Neutrophil (primary cell): Measurements from ENCODE around the gene FRMPD4.

Experiments used
- H3K27ac ChIP-seq: fragments of 200-600 bp; sonication (generic); 2 replicates; pipeline ENCODE4 v1.5.1; 2016; ENCODE audit warnings: mild to moderate bottlenecking, moderate library complexity
- H3K27me3 ChIP-seq: fragments of 200-600 bp; sonication (generic); 2 replicates; pipeline ENCODE4 v1.6.0; 2016; ENCODE audit warnings: mild to moderate bottlenecking
- H3K36me3 ChIP-seq: fragments of 200-600 bp; sonication (generic); 2 replicates; pipeline ENCODE4 v1.5.1; 2017
- H3K4me1 ChIP-seq, 2 experiments: fragments of 200-600 bp in 1 of 2; sonication (generic) in 1 of 2; 1 replicate in 1 of 2; 2 replicates in 1 of 2; pipeline versions ENCODE4 v1.5.1 to v1.6.1; 2013 to 2016; ENCODE audit warnings: low read depth in 1 of 2, low read length in 1 of 2, mild to moderate bottlenecking in 1 of 2, moderate library complexity in 1 of 2; ENCODE audit not compliant: control insufficient read depth in 1 of 2, insufficient read depth in 1 of 2
- H3K4me3 ChIP-seq, 2 experiments: fragments of 200-600 bp in 1 of 2; sonication (generic) in 1 of 2; 1 replicate in 1 of 2; 2 replicates in 1 of 2; pipeline ENCODE4 v1.5.1; 2013 to 2016; ENCODE audit warnings: low read depth in 1 of 2, low read length in 1 of 2, mild to moderate bottlenecking in 1 of 2, moderate library complexity in 1 of 2
- H3K9me3 ChIP-seq: fragments of 200-600 bp; sonication (generic); 2 replicates; pipeline ENCODE4 v1.5.1; 2016
- TF ChIP-seq, protein P1 (sequence below): fragments of 200-600 bp; sonication (generic); IDR thresholded peaks from 2 replicates; pipeline ENCODE4 v1.5.1; 2016; ENCODE audit warnings: antibody characterized with exemption

The FRMPD4 gene

DNA sequence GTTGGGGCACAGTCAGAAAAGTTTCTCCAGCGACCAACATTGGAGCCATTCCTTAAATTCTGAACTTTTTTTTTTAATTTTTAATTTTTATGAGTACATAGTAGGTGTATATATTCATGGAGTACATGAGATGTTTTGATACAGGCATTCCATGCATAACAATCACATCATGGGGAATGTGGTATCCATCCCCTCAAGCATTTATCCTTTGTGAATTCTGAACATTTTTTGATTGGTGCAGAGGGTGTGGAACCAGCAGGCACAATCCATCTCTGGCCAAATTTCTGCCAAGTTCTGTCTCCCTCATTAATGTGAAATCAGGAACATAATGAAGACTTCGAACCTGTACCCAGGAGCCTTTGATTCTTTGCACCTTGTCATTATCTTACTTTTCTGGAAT lies 267.0 kb downstream of the FRMPD4 start:
- no peaks in the 10 kb centered on the region for H3K9me3 ChIP-seq
- no peak overlapping the region for H3K27ac ChIP-seq
- H3K36me3 ChIP-seq, result no peaks in the 10 kb centered on the region
- TF ChIP-seq, protein P1, sequence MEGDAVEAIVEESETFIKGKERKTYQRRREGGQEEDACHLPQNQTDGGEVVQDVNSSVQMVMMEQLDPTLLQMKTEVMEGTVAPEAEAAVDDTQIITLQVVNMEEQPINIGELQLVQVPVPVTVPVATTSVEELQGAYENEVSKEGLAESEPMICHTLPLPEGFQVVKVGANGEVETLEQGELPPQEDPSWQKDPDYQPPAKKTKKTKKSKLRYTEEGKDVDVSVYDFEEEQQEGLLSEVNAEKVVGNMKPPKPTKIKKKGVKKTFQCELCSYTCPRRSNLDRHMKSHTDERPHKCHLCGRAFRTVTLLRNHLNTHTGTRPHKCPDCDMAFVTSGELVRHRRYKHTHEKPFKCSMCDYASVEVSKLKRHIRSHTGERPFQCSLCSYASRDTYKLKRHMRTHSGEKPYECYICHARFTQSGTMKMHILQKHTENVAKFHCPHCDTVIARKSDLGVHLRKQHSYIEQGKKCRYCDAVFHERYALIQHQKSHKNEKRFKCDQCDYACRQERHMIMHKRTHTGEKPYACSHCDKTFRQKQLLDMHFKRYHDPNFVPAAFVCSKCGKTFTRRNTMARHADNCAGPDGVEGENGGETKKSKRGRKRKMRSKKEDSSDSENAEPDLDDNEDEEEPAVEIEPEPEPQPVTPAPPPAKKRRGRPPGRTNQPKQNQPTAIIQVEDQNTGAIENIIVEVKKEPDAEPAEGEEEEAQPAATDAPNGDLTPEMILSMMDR, result no peak
- H3K4me3 ChIP-seq, result no peak overlapping the region
- no peaks in the 10 kb centered on the region for H3K4me1 ChIP-seq
- H3K27me3 ChIP-seq, result no peaks in the 10 kb centered on the region

DNA sequence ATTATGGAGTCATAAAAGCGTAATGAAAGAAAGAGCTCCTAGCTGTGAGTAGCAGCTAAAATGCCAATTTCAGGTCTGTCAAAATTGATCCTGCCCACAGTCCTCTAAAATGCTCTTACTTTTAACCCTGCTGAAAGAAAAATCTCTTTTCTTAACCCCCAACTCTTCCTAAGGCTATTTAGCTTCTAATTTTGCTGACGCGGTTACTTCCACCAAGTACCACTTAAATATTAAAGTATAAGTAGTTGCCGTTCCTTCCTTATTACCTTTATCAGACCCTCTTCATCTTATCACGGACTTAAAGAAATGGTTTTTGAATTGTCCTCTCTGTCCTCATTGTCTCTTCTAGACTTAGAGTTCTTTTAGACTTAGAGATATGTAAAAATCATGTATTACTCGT lies 272.2 kb downstream of the FRMPD4 start:
- H3K4me3 ChIP-seq, result no peak overlapping the region
- no peaks in the 10 kb centered on the region for H3K27me3 ChIP-seq
- H3K9me3 ChIP-seq, result no peaks in the 10 kb centered on the region
- no peaks in the 10 kb centered on the region for H3K4me1 ChIP-seq
- TF ChIP-seq, protein P1, result no peak
- no peaks in the 10 kb centered on the region for H3K36me3 ChIP-seq
- no peak overlapping the region for H3K27ac ChIP-seq

DNA sequence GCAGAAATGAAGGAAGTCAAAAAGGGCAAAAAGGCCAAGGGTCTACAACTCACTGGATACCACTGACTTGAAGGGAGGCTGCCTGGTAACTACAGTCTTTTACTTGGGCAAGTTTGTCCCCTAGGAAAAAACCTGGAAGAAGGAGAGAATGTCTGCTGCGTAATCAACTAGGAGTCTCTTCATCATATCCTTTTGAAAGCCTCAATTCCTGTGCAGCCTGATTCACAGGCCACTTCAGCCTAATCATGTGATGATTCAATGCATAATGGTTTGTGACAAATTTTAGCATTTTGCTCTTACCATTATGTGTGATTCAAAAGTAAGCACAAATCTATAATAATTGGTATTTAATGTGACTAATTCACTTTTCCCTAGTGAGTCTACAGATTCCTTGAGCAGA lies 273.6 kb downstream of the FRMPD4 start:
- no peak overlapping the region for H3K4me3 ChIP-seq
- TF ChIP-seq, protein P1, result no peak
- H3K36me3 ChIP-seq, result no peaks in the 10 kb centered on the region
- no peaks in the 10 kb centered on the region for H3K9me3 ChIP-seq
- no peaks in the 10 kb centered on the region for H3K27me3 ChIP-seq
- H3K27ac ChIP-seq, result no peak overlapping the region
- no peaks in the 10 kb centered on the region for H3K4me1 ChIP-seq

DNA sequence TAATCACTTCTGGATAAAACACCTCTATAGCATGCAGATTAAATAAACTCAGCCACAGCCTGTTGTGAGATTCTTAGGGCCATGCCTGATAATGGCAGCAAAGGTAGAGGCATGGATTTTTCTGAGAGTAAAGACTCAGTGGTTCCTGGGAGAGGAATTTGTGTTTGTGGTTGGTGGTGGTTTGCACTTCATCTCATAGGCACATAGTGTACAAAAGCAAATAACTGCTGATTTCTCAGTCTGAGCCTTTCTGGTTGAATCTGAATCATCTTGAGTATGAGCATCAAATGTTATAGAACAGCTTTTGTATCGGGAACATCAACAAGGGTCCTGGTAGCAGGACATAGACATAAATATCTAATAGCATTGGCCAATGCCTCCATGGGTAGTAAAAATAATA lies 274.3 kb downstream of the FRMPD4 start:
- Histone ChIP-seq H3K9me3 (no peaks in the 10 kb centered on the region), H3K4me3 (no peak overlapping the region), H3K36me3 (no peaks in the 10 kb centered on the region), H3K27ac (no peak overlapping the region), H3K27me3 (no peaks in the 10 kb centered on the region), H3K4me1 (no peaks in the 10 kb centered on the region)
- TF ChIP-seq, protein P1, result no peak

DNA sequence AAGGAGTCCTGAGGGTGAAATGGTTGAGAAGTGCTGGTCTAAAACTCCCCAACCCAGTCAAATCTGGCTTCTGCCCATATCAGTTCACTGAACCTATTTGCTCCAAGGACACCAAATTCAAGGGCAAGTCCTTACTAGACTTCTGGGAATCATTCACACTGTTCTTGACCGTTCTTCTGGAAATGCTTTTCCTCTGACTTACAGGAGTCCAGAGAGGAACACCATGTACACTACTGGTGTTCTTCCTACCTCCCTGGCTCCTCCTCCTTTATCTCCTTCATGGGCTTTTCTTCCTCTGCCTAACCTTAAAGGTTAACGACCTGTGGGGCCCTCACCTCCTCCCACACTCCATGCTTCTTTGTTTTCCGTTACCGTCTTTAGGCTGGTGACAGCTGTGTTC lies 281.3 kb downstream of the FRMPD4 start:
- Histone ChIP-seq H3K9me3 (no peaks in the 10 kb centered on the region), H3K4me3 (no peak overlapping the region), H3K27me3 (no peaks in the 10 kb centered on the region), H3K27ac (no peak overlapping the region), H3K4me1 (no peaks in the 10 kb centered on the region), H3K36me3 (no peaks in the 10 kb centered on the region)
- TF ChIP-seq, protein P1, result no peak

DNA sequence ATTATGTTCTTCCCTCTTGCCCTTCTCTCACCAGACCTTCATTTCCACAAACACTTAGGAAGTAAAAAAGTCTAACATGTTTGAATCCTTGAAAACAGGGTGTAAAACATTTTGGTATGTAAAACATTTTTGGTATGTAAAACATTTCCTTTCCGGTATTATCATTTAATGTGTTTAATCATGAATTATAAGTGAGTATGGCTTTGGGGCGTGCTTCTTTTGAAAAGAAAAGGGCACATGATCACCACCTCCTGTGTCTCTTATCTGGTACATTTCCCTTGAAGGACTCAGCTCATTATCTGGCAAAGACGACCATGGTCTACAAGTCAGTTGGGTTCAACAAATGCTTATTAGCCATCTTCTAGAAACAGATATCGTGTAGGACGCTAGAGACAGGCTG lies 283.6 kb downstream of the FRMPD4 start:
- Histone ChIP-seq H3K9me3 (no peaks in the 10 kb centered on the region), H3K4me1 (no peaks in the 10 kb centered on the region), H3K27ac (no peak overlapping the region), H3K4me3 (no peak overlapping the region), H3K36me3 (no peaks in the 10 kb centered on the region), H3K27me3 (no peaks in the 10 kb centered on the region)
- TF ChIP-seq, protein P1, result no peak
